HepG2 (cell line): Measurements from ENCODE around the gene HCFC2. TPM values are rescaled to one million over a fixed set of nuclear protein-coding genes. Genes with fewer than 3 reads are reported as not detected.

ENCODE experiments used
- HNRNPK ChIP-seq: fragments of 200-400 bp; formaldehyde crosslinking; IDR thresholded peaks from 2 replicates; pipeline ENCODE4 v1.6.1; 2018; ENCODE audit warnings: low read length, low read depth, moderate library complexity, mild to moderate bottlenecking; ENCODE audit not compliant: poor library complexity, severe bottlenecking
- KLF13 ChIP-seq: sonication (generic); formaldehyde crosslinking; IDR thresholded peaks from 2 replicates; pipeline ENCODE4 v1.4.0; 2020; ENCODE audit warnings: mild to moderate bottlenecking, missing genetic modification reagents
- LCORL ChIP-seq, 2 experiments: fragments of 450-650 bp in 1 of 2; sonication (generic) in 1 of 2; formaldehyde crosslinking in 1 of 2; IDR thresholded peaks; 2 replicates each; pipeline versions ENCODE4 v1.5.0 to v1.6.1; 2017 to 2020; ENCODE audit warnings: antibody characterized with exemption in 1 of 2, missing genetic modification reagents in 1 of 2
- NFE2L1 ChIP-seq: sonication (generic); formaldehyde crosslinking; IDR thresholded peaks from 2 replicates; pipeline ENCODE4 v1.4.0; 2020; ENCODE audit warnings: missing genetic modification reagents, mild to moderate bottlenecking, borderline replicate concordance
- SKI ChIP-seq: fragments of 450-650 bp; IDR thresholded peaks from one replicate; pipeline ENCODE4 v1.6.1; 2018; ENCODE audit warnings: mild to moderate bottlenecking; ENCODE audit not compliant: partially characterized antibody
- ZFP36L1 ChIP-seq: sonication (generic); formaldehyde crosslinking; IDR thresholded peaks from 2 replicates; pipeline ENCODE4 v1.8.0; 2022; ENCODE audit warnings: mild to moderate bottlenecking, missing genetic modification reagents, moderate library complexity
- ZNF34 ChIP-seq: sonication (generic); formaldehyde crosslinking; IDR thresholded peaks from 2 replicates; pipeline ENCODE4 v1.4.0; 2020; ENCODE audit warnings: mild to moderate bottlenecking, missing genetic modification reagents, borderline replicate concordance
- ZNF562 ChIP-seq: sonication (generic); formaldehyde crosslinking; IDR thresholded peaks from 2 replicates; pipeline ENCODE4 v1.8.0; 2022; ENCODE audit warnings: missing genetic modification reagents, borderline replicate concordance
- ZNF670 ChIP-seq: sonication (generic); formaldehyde crosslinking; IDR thresholded peaks from 2 replicates; pipeline ENCODE4 v1.8.0; 2022; ENCODE audit warnings: mild to moderate bottlenecking, missing genetic modification reagents, borderline replicate concordance
- polyA plus RNA-seq, 8 experiments: library from polyadenylated mRNA; depleted of rRNA in 3 of 8; stranded (reverse) in 7 of 8; unstranded in 1 of 8; fragments of >200 nt; fragmentation: Illumina TruSeq in 4 of 8; extraction: Trizol in 4 of 8; gene quantifications; 2 replicates each; pipeline versions ENCODE4 v1.2.1 to v1.2.3, GENCODE V29; 2011 to 2016; ENCODE audit warnings: low read depth in 4 of 8, missing spikeins in 1 of 8, mixed read lengths in 1 of 8; ENCODE audit not compliant: insufficient read depth in 1 of 8
- total RNA-seq, 5 experiments: library from RNA; depleted of rRNA; stranded (reverse); fragments of >200 nt; fragmentation: Illumina TruSeq; extraction: Trizol; gene quantifications; 2 replicates each; pipeline ENCODE4 v1.2.3, GENCODE V29; 2016; ENCODE audit warnings: low read depth in 1 of 5
- TF ChIP-seq, protein P1 (sequence below): IDR thresholded peaks from 2 replicates; pipeline ENCODE4 v1.4.0; 2020; ENCODE audit warnings: mild to moderate bottlenecking, missing genetic modification reagents
- TF ChIP-seq, protein P2 (sequence below): sonication (generic); formaldehyde crosslinking; IDR thresholded peaks from 2 replicates; pipeline ENCODE4 v1.4.0; 2020; ENCODE audit warnings: missing genetic modification reagents
- TF ChIP-seq, protein P3 (sequence below): sonication (generic); formaldehyde crosslinking; IDR thresholded peaks from 2 replicates; pipeline ENCODE4 v1.4.0; 2020; ENCODE audit warnings: missing genetic modification reagents
- TF ChIP-seq, protein P4 (sequence below): sonication (generic); formaldehyde crosslinking; IDR thresholded peaks from one replicate; pipeline ENCODE4 v1.5.1; 2020; ENCODE audit warnings: mild to moderate bottlenecking, missing genetic modification reagents; ENCODE audit errors: not compliant biosample characterization

Gene HCFC2
- total and polyA plus RNA-seq, 2 of the 13 experiments (the other 11 are each of a cell fraction or from before 2014, with no cell fraction given): 3.7 to 4.9 TPM

DNA sequence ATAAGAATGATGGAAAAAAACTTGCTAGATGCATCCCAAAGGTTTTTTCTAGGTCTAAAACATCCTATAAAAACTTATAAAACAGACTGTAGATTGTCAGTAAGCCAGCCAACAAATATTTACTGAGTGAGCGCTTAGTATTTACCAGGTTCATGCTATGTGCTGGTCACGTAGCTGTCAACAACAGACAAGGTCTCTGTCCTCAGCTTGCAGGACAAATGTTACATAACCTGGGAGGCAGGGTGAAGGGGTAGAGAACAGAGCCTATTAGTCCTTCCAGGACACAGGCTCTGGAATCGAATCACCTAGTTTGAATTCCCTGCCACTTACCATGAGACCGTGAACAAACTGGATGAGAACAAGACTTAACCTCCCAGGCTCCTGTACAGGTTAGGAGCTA lies 67.3 kb downstream of the HCFC2 start (continued):
- TF ChIP-seq ZNF34 (CRISPR knock-in tag): no peak
- TF ChIP-seq KLF13: no peak
- TF ChIP-seq NFE2L1 (CRISPR knock-in tag): no peak
- TF ChIP-seq ZFP36L1 (CRISPR knock-in tag): no peak
- no peak for TF ChIP-seq SKI
- TF ChIP-seq, protein P1, sequence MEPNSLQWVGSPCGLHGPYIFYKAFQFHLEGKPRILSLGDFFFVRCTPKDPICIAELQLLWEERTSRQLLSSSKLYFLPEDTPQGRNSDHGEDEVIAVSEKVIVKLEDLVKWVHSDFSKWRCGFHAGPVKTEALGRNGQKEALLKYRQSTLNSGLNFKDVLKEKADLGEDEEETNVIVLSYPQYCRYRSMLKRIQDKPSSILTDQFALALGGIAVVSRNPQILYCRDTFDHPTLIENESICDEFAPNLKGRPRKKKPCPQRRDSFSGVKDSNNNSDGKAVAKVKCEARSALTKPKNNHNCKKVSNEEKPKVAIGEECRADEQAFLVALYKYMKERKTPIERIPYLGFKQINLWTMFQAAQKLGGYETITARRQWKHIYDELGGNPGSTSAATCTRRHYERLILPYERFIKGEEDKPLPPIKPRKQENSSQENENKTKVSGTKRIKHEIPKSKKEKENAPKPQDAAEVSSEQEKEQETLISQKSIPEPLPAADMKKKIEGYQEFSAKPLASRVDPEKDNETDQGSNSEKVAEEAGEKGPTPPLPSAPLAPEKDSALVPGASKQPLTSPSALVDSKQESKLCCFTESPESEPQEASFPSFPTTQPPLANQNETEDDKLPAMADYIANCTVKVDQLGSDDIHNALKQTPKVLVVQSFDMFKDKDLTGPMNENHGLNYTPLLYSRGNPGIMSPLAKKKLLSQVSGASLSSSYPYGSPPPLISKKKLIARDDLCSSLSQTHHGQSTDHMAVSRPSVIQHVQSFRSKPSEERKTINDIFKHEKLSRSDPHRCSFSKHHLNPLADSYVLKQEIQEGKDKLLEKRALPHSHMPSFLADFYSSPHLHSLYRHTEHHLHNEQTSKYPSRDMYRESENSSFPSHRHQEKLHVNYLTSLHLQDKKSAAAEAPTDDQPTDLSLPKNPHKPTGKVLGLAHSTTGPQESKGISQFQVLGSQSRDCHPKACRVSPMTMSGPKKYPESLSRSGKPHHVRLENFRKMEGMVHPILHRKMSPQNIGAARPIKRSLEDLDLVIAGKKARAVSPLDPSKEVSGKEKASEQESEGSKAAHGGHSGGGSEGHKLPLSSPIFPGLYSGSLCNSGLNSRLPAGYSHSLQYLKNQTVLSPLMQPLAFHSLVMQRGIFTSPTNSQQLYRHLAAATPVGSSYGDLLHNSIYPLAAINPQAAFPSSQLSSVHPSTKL (CRISPR knock-in tag): peak; percentile 86
- TF ChIP-seq, protein P2, sequence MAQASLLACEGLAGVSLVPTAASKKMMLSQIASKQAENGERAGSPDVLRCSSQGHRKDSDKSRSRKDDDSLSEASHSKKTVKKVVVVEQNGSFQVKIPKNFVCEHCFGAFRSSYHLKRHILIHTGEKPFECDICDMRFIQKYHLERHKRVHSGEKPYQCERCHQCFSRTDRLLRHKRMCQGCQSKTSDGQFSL (CRISPR knock-in tag): no peak
- TF ChIP-seq, protein P3, sequence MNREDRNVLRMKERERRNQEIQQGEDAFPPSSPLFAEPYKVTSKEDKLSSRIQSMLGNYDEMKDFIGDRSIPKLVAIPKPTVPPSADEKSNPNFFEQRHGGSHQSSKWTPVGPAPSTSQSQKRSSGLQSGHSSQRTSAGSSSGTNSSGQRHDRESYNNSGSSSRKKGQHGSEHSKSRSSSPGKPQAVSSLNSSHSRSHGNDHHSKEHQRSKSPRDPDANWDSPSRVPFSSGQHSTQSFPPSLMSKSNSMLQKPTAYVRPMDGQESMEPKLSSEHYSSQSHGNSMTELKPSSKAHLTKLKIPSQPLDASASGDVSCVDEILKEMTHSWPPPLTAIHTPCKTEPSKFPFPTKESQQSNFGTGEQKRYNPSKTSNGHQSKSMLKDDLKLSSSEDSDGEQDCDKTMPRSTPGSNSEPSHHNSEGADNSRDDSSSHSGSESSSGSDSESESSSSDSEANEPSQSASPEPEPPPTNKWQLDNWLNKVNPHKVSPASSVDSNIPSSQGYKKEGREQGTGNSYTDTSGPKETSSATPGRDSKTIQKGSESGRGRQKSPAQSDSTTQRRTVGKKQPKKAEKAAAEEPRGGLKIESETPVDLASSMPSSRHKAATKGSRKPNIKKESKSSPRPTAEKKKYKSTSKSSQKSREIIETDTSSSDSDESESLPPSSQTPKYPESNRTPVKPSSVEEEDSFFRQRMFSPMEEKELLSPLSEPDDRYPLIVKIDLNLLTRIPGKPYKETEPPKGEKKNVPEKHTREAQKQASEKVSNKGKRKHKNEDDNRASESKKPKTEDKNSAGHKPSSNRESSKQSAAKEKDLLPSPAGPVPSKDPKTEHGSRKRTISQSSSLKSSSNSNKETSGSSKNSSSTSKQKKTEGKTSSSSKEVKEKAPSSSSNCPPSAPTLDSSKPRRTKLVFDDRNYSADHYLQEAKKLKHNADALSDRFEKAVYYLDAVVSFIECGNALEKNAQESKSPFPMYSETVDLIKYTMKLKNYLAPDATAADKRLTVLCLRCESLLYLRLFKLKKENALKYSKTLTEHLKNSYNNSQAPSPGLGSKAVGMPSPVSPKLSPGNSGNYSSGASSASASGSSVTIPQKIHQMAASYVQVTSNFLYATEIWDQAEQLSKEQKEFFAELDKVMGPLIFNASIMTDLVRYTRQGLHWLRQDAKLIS: no peak
- TF ChIP-seq ZNF562 (CRISPR knock-in tag): no peak
- no peak for TF ChIP-seq LCORL (IDR thresholded peaks at IDR 0.05)
- TF ChIP-seq LCORL (CRISPR knock-in tag; IDR thresholded peaks at IDR 0.05): peak; percentile 52; the same call in 1 of the 2 replicates
- peak; percentile 46; the same call in 1 of the 2 replicates for TF ChIP-seq ZNF670 (CRISPR knock-in tag)
- TF ChIP-seq, protein P4, sequence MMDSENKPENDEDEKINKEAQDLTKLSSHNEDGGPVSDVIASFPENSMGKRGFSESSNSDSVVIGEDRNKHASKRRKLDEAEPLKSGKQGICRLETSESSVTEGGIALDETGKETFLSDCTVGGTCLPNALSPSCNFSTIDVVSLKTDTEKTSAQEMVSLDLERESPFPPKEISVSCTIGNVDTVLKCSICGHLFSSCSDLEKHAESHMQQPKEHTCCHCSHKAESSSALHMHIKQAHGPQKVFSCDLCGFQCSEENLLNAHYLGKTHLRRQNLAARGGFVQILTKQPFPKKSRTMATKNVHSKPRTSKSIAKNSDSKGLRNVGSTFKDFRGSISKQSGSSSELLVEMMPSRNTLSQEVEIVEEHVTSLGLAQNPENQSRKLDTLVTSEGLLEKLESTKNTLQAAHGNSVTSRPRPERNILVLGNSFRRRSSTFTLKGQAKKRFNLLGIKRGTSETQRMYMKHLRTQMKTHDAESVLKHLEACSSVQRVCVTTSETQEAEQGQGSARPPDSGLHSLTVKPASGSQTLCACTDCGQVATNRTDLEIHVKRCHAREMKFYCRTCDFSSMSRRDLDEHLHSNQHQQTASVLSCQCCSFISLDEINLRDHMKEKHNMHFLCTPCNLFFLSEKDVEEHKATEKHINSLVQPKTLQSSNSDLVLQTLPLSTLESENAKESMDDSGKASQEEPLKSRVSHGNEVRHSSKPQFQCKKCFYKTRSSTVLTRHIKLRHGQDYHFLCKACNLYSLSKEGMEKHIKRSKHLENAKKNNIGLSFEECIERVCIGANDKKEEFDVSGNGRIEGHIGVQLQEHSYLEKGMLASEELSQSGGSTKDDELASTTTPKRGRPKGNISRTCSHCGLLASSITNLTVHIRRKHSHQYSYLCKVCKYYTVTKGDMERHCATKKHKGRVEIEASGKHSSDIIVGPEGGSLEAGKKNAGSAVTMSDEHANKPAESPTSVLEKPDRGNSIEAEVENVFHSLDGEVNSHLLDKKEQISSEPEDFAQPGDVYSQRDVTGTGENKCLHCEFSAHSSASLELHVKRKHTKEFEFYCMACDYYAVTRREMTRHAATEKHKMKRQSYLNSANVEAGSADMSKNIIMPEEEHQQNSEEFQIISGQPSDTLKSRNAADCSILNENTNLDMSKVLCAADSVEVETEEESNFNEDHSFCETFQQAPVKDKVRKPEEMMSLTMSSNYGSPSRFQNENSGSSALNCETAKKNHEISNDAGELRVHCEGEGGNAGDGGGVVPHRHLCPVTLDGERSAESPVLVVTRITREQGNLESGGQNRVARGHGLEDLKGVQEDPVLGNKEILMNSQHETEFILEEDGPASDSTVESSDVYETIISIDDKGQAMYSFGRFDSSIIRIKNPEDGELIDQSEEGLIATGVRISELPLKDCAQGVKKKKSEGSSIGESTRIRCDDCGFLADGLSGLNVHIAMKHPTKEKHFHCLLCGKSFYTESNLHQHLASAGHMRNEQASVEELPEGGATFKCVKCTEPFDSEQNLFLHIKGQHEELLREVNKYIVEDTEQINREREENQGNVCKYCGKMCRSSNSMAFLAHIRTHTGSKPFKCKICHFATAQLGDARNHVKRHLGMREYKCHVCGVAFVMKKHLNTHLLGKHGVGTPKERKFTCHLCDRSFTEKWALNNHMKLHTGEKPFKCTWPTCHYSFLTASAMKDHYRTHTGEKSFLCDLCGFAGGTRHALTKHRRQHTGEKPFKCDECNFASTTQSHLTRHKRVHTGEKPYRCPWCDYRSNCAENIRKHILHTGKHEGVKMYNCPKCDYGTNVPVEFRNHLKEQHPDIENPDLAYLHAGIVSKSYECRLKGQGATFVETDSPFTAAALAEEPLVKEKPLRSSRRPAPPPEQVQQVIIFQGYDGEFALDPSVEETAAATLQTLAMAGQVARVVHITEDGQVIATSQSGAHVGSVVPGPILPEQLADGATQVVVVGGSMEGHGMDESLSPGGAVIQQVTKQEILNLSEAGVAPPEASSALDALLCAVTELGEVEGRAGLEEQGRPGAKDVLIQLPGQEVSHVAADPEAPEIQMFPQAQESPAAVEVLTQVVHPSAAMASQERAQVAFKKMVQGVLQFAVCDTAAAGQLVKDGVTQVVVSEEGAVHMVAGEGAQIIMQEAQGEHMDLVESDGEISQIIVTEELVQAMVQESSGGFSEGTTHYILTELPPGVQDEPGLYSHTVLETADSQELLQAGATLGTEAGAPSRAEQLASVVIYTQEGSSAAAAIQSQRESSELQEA (CRISPR knock-in tag): no peak
- TF ChIP-seq HNRNPK: no peak
